ENCODE measurements around the gene IL6R. TPM values are rescaled to one million over a fixed set of nuclear protein-coding genes. Genes with fewer than 3 reads are reported as not detected.
A peak's percentile ranks its signal among the peaks of the same experiment; 100 is the strongest.

Gene IL6R
- total RNA-seq, 4 donors from 2014 or later, result 31.6 to 53.7 (median 33.5) TPM

- WGBS, 2 donors, result 89 to 91% methylated on average over 8 of the region's 8 CpGs
Observed at GRCh38 chr1:154441241-154441888, 36.2 kb downstream of the IL6R start.

GRCh38 chr1:154442006-154442740 lies 37.0 kb downstream of the IL6R start:
- H3K4me1 ChIP-seq, result peaks cover 0 to 39% (median 2%) of the 10 kb centered on the region in 4 donors
- TF ChIP-seq EP300 (IDR thresholded peaks at IDR 0.05) (no peak), POLR2A (IDR thresholded peaks at IDR 0.05) (no peak), CTCF (IDR thresholded peaks at IDR 0.05) (peak in 3 of 5 experiments; percentile 8 to 19 (median 17))
- WGBS, 2 donors, result 68 to 69% methylated on average over 12 to 13 of the region's 13 CpGs

More at GRCh38 chr1:154441241-154441888, 36.2 kb downstream of the IL6R start:
- H3K27ac ChIP-seq, result peak overlapping the region in 1 of 4 donors; percentile 42
- TF ChIP-seq POLR2A (IDR thresholded peaks at IDR 0.05) (no peak), CTCF (IDR thresholded peaks at IDR 0.05) (no peak), EP300 (IDR thresholded peaks at IDR 0.05) (no peak)
- H3K36me3 ChIP-seq, result peaks cover 0 to 67% (median 0%) of the 10 kb centered on the region in 3 donors
- no peaks in the 10 kb centered on the region for H3K9me3 ChIP-seq
- no peaks in the 10 kb centered on the region for H3K27me3 ChIP-seq
- H3K4me1 ChIP-seq, result peaks cover 0 to 33% (median 2%) of the 10 kb centered on the region in 4 donors
- no peak overlapping the region for H3K4me3 ChIP-seq
- no peak for DNase-seq (ENCODE audit: low spot score in 2 of 2)

GRCh38 chr1:154443274-154444013 lies 38.3 kb downstream of the IL6R start:
- Histone ChIP-seq H3K4me3 (no peak overlapping the region), H3K4me1 (peaks cover 0 to 39% (median 2%) of the 10 kb centered on the region in 4 donors), H3K9me3 (no peaks in the 10 kb centered on the region), H3K27me3 (no peaks in the 10 kb centered on the region), H3K27ac (no peak overlapping the region), H3K36me3 (peaks cover 0 to 55% (median 8%) of the 10 kb centered on the region in 3 donors)
- 80 to 84% methylated on average over 8 of the region's 8 CpGs for WGBS, 2 donors
- no peak for DNase-seq (ENCODE audit: low spot score in 2 of 2)
- TF ChIP-seq CTCF (IDR thresholded peaks at IDR 0.05) (no peak), EP300 (IDR thresholded peaks at IDR 0.05) (no peak), POLR2A (IDR thresholded peaks at IDR 0.05) (no peak)

More at GRCh38 chr1:154442006-154442740, 37.0 kb downstream of the IL6R start:
- peak overlapping the region in 2 of 4 donors; percentile 13 to 25 for H3K27ac ChIP-seq
- no peak for DNase-seq (ENCODE audit: low spot score in 2 of 2)
- no peaks in the 10 kb centered on the region for H3K27me3 ChIP-seq
- peaks cover 0 to 59% (median 0%) of the 10 kb centered on the region in 3 donors for H3K36me3 ChIP-seq
- H3K4me3 ChIP-seq, result no peak overlapping the region
- H3K9me3 ChIP-seq, result no peaks in the 10 kb centered on the region

- no peaks in the 10 kb centered on the region for H3K9me3 ChIP-seq
- H3K36me3 ChIP-seq, result peaks cover 0 to 63% (median 8%) of the 10 kb centered on the region in 3 donors
- H3K4me1 ChIP-seq, result peaks cover 0 to 36% (median 2%) of the 10 kb centered on the region in 4 donors
- DNase-seq (ENCODE audit: low spot score in 2 of 2), result no peak
- peak overlapping the region in 2 of 4 donors; percentile 35 to 83 for H3K27ac ChIP-seq
- H3K27me3 ChIP-seq, result no peaks in the 10 kb centered on the region
- TF ChIP-seq POLR2A (IDR thresholded peaks at IDR 0.05) (no peak), EP300 (IDR thresholded peaks at IDR 0.05) (no peak), CTCF (IDR thresholded peaks at IDR 0.05) (no peak)
- no peak overlapping the region for H3K4me3 ChIP-seq
- WGBS, 2 donors, result 66 to 79% methylated on average over 7 of the region's 7 CpGs
Observed at GRCh38 chr1:154445040-154445472, 39.9 kb downstream of the IL6R start.
